ENCODE data around the gene ACAD9.

ACAD9 gene

DNA sequence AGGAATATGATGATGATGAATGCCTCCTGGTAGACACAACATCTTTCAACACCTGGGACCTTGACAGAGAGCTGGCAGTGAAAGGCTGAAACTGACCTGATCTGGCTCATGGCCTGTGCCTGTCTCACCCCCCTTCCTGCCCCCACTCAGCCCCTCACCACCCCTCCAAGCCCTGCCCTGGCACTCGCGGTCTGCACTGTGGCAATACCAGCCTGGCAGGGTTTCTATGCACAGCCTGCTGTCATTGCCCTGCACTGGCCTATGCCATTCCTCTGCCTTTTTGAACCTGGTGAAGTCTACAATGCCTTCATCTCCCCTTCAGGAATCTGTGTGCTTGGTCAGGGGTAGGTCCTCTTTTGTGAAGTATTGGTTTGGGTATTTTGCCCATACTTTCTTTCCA is 56.5 kb downstream of the ACAD9 start:
- no peak for DNase-seq (ENCODE audit: low spot score)

DNA sequence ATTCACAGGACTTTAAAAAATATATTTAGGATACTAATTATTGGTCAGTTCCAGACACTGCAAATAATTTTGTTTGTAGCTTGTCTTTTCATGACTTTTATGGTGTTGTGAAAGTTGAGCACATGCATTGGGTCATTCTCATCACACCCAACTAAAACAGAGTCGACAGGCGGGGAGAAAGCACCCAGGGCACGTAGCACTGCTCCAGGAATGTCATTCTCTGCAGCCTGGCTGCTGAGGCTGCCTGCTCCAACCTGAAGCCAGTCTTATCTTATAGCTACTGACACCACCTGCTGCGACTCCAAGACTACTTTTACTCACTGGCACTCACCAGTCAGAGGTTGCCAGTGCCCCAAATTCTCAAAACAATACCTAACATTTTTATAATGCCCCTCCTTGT is 56.9 kb downstream of the ACAD9 start:
- no peak for DNase-seq (ENCODE audit: low spot score)

DNA sequence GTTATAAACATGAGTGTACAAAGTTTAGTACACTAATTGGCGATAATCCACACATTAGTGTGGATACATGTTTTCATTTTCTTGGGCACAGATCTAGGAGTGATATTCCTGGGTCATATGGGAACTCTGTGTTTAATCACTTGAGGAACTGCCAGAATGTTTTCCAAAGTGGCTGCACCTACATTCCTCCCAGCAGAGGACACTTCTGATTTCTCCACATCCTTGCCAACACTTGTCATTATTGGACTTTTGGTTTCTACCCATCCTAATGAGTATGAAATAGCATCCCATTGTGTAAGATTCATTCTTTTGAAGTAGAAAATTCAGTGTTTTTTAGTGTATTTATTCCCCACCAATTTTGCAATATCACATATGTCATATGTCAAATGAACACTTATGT is 60.8 kb downstream of the ACAD9 start:
- DNase-seq (ENCODE audit: low spot score): no peak

DNA sequence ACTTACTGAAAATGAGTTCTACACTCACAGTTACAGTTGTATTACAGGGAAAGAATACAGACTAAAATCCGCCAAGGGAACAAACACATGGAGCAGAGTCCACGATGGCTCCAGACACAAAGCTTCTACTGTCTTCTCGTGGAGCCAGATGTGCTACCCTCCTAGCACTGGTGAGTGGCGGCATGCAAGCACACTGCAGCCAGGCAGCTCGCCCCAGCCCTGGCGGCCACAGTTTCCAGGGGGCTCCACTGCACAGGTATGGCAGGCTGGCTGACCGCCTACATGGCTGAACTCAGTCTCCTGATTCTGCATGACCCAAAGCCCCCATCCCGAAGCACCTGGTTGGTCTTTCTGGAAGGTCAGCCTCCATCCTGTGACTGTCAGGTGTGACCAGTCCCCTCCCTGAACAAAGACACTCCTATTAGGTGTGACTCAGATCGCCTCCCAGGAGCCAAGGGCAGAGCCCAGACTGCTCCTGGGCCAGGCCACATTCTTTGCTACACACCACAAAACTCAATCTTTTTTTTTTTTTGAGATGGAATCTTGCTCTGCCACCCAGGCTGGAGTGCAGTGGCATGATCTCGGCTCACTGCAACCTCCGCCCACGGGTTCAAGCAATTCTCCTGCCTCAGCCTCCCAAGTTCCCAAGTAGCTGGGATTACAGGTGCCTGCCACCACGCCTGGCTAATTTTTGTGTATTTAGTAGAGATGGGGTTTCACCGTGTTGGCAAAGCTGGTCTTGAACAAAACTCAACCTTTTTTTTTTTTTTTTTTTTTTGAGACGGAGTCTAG is 62.9 kb downstream of the ACAD9 start:
- no peak for DNase-seq (ENCODE audit: low spot score)

DNA sequence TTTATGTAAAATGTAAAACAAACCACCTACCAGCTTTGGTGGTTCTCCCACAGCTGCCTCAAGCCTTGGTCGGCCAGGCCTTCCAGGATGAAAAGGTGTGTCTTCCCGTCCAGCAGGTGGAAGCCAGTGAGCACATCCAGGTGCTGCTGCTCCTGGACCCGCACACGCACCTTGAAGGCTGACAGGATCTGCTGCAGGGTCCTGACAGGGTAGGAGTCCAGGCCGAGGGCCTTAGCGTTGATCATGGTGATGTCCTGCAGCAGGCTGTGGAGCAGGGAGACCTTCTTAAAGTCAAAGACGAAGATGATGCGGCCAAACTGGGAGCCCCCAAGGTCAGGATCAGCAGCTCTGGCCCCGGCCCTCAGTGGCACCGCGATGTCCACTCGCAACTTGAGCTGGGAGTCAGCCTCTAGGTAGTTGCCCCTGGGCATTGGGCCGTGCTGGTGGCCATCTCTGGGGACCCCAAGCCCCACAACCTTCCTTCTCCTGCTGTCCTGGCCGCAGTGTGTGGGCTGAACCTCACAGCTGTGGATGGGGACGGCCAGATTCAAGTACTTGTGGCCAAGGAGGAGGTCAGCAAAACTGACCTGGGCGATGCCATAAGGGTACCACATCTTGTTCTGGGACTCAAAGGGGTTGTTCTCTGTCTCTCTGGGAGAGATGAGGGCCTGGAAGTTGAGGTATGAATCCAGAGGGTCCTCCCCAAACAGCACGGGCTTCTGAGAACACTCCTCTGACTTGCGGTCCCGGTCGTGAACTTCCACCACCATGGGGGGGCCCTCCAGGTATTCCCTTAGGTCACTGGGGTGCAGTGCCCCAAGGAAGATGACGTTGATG is 65.8 kb downstream of the ACAD9 start:
- no peak for DNase-seq (ENCODE audit: low spot score)

DNA sequence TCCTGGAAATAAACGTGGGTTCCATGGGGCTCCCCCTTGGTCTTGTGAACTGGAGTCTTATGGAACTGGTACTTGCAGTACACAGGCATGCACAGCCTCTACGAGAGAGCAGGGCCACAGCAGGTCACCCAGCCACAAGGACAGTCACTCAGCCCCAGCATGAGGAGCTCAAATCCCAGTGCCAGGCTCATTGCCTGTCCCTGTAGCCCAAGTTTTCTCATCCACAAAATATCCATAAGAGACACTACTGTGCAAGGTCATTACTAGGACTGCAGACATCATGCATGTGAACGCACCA is 66.4 kb downstream of the ACAD9 start:
- no peak for DNase-seq (ENCODE audit: low spot score)

DNA sequence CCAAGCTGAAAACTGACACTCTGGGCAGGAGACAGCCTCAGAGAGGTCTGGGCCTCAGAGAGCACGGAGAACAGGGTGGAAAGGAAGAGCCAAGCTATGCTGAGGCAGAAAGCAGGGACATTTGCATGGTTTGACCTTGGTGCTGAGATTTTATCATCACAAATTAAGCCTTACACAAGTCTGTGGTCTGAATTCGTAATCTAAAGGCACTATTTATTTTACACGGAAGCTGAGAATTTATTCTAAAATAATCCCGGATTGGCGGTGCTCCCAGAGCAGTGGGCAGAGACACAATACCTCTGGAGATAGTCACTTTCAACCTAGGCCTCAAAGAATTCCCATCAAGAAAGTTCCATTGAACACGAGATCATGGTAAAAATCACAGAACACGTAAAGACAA is 67.0 kb downstream of the ACAD9 start:
- DNase-seq (ENCODE audit: low spot score): no peak

DNA sequence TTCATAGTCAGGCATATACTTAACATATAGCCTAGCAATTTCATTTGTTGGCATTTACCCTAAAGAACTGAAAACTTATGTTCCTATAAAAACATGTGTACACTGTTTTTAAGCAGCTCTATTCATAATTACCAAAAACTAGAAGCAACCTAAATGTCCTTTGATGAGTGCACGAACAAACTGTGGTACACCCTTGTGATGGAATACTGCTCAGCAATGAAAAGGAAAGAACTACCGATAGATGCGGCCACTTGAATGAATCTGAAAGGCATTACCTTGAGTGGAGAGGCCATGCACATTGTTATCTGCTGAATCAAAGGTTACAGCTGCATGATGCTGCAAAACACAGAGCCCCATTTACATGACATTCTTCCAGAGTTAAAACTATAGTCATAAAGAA is 69.7 kb downstream of the ACAD9 start:
- no peak for DNase-seq (ENCODE audit: low spot score)

DNA sequence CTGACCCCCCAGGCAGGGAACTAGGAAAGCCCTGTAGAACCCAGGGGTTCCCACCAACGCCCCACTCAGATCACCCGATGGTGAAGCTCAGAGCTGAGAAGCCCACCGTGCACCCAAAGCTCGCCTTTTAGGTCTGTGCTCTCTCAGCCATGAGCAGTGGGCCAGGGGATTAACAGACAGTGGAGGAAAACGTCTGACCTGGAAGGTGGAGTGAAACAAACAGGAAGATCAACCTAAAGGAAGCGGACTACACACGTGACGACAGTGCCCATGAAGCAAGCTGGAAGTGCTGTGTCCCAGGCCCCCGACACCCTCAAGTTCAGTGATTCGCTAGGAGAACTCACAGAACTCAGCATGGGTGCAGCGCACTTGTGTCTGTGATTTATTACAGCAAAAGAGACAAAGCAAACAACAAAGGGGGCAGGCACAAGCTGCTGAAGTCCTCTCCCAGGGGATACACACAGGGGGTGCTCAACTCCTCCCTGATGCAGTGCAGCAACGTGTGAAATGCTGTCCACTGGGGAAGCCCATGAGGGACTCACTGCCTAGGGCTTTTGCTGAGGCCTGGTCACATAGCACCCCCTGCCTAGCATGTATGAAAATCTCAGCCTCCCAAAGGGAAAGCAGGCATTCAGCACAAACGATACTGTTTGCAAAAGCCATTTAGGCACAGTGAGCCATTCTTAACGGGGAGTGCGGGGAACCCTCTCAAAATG is 71.0 kb downstream of the ACAD9 start:
- no peak for DNase-seq (ENCODE audit: low spot score)

DNA sequence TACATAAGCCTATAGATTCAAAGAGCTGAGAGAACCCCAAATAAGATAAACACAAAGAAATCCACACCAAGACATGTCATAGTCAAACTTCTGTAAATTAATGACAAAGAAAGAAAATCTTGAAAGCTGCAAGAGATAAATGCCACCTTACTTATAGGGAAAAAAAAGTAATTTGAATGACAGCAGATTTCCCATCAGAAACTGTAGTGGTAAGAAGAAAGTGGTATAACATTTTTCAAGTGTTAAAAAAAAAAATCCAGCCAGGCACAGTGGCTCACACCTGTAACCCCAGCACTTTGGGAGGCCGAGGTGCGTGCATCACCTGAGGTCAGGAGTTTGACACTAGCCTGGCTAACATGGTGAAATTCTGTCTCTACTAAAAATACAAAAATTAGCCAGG is 77.0 kb downstream of the ACAD9 start:
- no peak for DNase-seq (ENCODE audit: low spot score)
